CD1c-positive myeloid dendritic cell (primary cell): Measurements from ENCODE around the gene CCHCR1.

Experiments
- DNase-seq: peaks from one replicate; pipeline ENCODE4 v3.0.0-alpha.2; 2016; ENCODE audit errors: extremely low spot score

The CCHCR1 gene

DNA sequence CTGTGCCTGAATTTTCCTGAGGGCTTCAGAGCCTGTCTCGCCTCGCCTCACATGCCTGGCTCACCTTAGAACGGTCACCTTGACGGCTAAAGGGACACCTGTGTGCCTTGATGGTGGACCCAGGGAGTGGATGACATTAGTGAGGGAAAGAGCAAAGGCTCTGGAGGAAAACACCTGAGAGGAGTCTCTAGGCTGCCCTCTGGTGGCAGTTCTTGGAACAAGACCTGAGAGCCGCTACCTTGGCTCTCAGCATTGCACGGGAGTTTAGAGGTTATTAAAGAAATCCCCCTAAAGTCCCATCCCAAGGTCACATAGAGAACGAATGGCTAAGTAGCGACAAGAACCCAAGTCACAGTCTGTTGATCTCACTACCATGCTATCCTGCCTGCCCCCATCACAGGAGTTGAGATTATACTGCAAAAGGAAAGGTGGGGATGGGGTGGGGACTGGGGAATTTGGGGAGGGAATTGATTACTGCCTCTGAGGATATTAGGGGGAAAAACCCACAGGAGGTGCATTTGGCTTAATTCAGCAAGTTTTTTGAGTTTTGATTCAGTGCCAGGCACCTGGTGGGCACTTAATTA is 29.4 kb downstream of the CCHCR1 start:
- DNase-seq = peak; percentile 67

DNA sequence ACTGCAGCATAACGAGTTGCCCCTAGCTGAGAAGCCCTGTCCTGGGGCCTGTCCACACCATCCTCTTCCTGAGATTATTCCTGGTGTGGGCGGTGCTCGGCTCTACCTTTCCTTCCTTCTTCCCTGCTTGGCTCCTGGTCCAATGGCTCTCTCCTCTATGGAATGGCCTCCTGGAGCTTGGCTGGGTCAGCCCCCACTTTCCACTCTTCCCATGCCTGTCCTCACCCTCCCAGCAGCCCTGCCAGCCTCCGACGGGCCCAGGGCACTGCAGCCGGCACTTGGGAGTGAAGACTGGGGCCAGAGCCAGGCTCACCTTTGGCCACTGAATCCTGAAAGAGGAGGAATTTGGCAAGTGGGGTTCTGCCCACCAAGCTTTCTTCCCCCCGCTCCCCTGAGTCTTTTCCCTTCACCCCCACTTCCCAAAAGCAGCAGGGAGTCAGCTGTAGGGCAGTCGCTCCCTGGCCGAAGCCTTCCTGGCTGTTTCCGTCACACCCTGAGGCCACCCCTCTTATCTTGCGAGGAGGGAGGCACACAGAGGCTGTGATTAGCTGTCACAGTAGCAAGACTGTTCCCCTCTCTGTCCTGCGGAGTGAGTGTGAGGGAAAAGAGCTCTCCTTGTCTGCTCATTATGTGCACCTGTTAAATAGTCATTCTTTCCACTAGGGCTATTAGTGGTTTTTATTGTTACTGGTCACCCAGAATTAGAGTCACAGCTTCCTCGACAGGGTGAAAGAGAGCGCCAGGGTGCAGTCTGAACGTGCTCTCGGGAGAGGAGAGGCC is 31.0 kb downstream of the CCHCR1 start:
- no peak for DNase-seq

DNA sequence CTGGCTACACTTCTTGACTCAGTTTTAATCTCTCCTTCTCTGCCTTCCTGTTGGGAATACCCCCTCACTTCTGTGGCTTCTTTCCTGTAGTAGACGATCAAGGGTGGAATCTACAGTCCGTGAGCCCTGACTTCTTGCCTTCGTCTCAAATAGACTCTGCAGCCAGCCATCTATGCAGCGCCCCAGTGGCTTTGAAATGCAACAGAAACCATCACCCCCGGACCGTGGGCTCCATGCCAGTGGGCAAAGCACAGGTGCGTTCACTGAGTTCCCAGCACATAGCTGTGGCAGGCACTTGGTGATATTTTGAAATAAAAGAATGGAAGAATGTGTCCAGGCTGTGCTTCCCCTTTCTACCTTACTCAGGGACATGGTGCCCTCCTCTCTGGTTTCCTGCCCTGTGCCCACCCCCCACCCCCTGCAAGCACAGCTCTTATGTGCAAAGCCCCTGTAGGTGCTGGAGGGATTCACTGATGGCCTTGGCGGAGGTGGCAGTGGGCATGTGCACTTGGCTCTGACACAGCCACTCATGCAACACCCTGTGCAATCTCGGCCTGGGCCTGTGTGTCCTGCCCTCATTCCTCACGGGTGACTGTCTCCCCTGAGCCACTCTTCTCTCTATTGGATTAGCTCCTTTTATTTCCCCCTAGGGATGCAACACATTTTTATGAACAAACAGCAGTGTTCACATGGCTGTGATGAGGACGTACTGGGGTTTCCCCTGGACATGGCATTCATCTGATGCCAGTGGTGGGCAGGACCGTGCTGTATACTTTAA is 31.8 kb downstream of the CCHCR1 start:
- no peak for DNase-seq

DNA sequence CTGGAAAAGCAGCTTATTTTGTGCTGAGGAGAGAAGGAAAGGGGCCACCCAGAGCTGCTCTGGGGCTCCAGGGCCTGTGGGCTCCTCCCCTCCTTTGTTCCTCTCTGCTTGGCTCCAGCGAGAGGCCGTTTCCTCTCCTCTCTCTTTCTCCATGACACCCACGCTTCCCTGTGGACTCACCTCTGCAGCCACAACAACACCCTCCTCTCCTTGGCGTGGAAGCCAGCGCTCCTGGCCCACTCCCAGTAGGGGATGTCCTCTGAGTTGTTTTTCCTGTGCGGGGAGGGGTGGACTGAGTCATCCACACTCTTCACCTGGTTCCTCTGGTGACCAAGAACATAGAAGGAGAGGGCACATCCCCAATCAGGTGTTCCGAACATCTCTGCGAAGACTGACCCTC is 32.4 kb downstream of the CCHCR1 start:
- peak; percentile 5 for DNase-seq

DNA sequence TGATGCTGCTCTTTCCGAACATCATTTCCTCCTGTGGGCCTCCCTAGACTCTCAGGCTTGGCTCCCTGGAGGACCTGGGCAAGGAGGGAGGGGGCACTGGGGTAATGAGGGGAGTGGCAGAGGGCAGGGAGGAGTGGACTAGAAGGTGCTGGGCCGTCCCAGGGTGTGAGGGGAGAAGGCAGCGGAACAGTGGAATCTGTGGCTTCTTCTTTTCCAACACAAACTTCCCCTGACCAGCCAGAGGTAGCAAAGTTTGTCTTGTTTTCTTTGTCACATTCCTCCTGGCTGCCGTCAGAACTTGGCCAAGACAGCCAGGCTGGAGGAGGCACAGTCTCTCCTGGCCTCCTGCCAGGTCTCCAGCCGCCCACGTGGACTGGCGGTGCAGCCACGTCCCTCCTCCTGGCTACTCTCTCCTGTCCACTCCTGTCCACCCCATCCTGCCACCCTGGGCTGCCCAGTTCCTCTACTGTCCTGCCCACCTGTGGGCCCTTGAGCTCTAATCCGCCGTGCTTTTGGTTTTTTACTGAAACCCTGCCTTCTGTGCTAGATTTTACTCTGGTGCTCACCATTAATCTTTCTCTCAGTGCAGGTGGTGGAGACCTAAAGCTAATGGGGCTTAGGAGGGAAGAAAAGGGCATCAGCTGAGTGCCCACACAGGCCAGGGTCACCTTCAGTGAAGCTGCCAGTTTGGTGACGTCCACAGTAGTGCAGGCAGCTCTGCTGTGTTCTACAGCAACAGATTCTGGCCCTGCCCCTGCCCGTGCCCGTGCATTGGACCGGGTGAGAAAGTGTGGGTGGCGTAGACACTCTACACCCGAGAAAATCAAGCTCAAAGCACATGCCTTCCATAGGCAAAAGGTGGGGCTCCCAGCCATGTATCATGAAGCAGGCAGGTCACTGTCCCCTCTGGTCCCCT is 34.6 kb downstream of the CCHCR1 start:
- peak; percentile 31 for DNase-seq

DNA sequence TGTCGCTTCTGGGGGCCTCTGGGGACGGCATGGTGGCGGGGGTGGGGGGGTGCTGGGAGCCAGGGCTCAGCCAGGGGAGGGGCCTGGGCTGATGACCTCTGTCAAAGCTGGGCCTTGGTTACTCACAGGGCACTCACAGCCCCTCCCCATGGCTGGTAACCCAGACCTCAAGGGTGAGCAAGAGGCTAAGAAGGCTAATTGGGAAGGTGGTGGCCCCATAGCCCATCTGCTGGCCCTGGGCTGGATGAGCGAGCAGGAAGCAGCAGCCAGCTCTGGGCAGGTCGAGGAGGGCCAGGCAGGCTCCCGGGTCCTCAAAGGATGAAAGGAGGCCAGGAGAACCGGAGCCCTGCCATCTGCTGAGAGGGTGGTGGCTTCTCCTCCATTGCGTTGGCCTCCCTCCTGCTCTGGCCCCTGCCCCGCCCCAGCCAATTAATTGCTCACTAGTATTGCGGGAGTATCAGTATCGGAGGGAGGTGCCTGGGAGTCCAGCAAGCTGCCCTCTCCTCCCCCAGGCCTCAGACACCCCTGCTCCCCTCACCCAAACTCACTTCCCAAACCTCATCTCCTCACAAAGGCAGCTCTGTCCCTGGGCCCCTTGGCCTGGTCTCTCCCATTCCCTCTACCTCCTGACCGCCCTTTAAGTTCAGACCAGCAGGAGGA is 36.3 kb downstream of the CCHCR1 start:
- no peak for DNase-seq

DNA sequence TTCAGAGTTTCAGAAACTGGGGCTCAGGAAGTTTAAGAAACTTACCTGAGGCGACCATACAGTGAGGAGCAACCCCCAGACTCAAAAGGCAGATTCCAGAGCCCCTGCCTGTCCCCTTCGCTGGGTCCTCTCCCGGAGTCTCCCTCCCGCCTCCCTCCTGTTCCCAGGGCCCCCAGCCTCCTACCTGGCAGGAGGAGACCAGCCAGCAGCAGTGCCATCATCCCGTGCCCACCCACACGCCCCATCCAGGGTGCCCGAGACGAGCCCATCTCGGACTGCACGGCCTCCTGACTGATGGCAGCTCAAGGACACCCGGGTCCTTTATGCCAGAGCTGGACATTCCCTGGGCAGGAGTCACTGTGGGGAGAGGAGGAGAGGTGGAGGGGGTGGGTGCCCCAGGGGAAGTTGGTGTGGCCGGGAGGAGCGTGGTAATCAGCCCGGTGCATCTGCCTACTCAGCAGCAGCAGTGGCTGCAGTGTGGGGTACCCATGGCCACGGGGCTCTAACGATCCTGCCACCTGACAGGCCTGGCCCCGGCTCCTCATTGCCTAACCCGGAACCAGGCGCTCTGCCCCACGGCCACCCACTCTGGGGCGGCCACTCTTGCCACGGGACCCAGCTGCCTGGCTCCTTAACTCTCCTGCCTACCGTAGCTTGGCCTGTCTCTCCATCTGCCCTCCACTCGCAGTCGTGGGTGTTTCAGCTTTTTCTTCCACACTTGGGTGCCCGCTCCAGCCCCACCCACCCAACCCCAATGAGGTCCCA is 37.3 kb downstream of the CCHCR1 start, which contains the start of gene CDSN:
TSS of gene CDSN (minus strand) at position 296 of the 765 bp plus-strand sequence. CDS start at position 269, 27 bp downstream.
- DNase-seq = no peak

DNA sequence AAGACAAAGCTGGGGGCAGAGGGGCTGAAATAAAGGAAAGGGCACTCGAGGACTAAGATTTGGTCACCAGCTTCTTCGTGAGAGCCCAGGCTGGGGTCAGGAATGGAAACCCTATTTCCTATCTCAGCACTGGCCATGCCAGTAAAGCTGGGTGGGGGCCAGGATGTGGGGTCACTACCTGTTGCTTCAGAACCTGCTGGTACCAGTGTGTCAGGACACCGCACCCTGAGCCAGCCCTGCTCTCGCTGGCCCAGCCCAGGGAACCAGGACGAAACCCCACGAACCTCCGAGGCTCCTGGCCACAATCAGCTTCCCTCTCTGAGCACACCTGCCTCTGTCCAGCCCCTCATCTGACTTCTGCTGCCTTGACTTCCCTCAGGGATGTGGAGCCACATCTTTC is 39.4 kb downstream of the CCHCR1 start:
- no peak for DNase-seq

DNA sequence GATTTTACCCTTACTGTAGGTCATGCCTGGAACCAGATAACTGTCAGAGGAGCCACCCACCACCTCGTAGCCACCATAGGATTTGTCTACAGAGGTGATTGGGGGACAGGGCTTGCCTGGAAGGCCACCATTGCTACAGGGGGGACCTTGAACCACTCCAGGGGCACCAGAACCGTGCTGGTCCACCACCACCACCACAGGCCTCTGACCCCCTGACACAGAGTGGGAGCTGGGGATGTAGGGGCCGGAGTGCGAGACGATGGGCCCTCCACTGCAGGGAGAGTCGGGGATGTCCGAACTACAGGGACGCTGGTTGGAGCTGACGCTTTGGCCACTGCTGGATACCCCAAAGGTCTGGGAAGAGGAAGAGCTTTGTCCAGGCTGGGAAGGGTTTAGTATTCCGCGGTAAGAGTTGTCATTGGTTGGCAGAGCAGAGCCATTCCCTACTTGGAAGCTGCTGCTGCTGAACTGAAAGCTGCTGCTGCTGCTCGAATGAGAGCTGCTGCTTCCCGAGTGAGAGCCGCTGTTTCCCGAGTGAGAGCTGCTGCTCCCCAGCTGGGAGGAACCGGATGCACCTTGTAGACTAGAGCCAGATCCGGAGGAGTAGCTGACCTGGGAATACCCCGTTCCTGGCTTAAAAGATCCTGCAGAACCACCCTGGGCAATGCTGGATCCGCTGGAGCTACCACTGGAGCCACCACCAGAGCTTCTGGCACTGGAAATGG is 40.8 kb downstream of the CCHCR1 start:
- no peak for DNase-seq

DNA sequence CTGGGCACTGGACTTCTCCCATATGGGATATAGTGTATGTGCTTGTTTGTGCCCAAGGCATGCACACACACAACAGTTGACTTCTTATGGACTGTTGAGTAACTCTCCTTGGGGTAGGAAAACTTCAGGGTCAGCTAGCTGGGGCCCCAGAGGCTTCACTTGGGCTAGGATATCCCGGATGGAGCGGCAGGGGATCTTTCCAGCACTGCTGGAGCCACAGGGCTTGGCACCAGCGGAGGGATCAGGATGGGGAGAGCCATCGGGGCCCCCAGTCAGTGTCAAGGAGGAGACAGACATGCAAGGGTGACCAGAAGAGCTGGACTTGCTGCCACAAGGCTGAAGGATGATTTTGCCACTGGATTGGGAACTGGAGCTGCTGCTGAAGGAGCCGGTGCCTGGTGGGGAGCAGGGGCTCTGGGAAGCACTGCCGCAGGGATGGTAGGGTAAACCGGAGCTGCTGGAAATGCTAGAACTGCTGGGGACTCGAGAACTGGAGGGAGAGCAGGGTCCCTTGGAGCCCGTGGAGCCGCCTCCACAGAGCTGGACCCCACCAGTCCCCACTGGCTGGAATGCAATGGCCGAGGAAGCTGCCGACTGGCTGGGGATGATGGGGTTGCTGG is 41.6 kb downstream of the CCHCR1 start:
- DNase-seq = no peak

DNA sequence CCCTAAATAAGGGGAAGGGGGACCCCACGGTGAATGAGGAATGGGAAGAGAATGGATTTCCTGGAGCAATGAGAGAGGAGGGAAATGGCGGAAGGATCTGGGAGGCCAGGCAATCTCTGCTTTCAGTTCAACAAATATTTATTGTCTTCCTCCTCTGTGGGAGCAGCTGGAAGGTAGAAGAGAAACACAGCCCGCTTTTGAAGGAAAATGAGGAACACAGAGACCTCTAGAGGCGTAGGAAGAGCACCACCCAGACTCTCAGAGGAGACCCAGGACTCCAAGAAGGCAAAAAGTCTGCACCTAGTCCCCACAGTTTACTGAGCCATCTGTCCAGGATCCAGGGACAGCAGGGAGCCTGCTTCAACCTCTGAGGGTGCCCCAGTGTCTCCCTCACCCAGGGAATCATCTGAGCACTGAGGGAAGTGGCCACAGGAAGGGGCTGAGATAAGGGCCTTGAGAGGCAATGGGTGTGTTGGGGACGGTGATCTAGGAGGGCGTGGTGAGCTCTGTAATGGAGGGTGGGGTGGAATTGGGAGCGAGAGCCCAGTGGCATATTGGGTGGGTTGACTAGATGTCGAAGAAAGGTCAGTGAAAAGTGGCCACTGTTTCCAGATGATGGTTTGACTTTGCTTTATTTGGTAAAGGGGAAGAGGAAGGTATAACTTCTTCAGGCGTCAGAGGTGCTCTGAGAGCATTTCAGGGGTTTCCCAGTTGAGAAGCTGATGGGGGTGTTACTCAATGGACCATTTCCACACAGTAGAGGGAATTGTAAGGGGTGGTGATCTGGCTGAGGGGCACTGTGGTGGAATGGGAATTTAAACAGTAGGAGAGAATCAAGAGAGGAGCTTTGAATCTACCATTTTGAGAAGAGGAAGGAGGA is 42.4 kb downstream of the CCHCR1 start:
- peak; percentile 85 for DNase-seq

DNA sequence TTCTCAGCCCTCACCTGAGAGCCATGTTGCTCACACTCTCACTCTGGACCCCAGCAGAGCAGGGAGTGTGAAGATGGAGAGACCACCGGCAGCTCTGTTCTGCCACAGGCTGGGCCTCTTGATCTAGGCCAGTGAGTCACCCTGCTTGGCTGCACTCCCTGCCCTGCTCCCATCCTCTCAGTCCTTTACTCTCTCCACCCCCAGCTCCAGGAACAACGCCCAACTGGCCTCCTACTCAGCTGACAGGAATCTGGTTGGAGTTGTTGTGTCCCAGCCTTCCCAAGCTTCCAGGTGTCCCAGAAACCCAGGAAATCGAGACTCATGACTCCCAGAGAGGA is 43.1 kb downstream of the CCHCR1 start, which contains the start of gene PSORS1C1:
TSS of gene PSORS1C1 (plus strand) at position 260 of the 338 bp plus-strand sequence. CDS start 14,833 bp downstream, outside the sequence.
- DNase-seq = no peak

DNA sequence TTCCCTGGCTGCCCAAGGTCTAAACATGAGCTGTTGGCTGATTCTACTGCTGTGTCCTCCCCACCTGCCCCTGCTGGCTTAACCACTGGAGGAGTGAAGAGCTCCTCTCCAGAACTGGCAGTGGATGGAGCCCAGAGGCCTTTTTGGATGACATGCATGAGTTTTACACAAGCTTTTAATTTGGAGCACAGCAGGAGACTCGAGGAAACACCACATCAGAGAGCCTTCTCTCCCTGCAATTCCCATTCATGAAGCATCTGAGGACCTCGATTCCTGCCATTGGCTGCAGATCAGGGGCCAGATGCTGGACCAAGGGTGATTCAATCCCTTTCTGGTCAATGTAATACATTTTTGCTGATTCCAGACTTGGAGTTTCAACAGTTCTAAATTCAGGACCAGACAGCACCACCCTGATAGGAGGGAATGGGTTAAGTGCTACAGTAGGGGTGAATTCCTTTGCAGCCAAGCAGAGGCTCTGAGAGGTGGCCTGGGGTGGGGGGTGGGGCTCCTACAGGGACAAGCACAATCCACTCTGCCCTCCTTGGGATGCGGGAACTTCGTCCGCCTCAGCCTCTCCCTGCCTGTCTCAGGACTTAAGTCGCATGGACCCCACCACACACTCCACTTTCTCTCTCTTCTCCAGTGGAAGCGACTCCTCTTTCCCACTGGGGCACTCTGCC is 43.6 kb downstream of the CCHCR1 start:
- no peak for DNase-seq

DNA sequence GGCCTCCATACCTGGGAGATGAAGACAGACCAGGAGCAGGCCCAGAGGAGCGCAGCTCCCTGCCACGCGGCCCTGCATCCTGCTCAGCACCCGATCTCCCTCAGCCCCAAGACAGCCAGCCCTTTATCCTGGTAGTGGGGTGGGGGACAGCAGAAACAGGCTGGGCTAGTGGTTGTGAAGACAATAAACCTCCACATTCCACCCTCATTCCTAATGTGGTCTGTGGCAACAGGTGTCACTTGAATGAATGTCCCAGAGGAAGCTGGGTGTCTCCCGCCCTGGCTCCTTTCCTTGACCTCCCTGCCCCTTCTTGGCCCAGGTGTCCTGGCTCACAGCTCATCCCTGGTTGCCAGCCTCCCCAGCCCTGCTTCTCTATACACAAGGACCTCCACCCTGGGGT is 45.1 kb downstream of the CCHCR1 start, which contains the start of gene C6orf15:
TSS of gene C6orf15 (minus strand) at position 98 of the 400 bp plus-strand sequence. CDS start at position 78, 20 bp downstream.
- no peak for DNase-seq

DNA sequence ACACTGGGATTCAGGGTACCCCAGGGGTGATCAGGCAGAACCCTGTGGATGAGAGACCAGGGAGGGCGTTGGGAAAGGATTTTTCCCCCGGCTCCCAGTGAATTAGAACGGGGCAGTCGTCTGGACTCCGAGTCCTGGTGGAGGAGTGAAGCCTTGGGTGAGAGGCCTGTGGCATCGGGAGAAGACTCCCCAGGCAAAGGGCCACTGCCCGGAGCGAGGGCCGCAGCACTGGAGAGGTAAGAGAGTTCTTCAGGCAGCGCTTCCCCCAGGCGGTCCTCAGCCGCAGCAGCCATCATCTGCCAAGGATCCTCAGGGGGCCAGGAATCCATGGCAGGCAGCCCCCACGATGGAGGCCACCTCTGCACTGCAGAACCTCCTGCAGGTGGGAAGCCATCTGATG is 45.9 kb downstream of the CCHCR1 start:
- no peak for DNase-seq

DNA sequence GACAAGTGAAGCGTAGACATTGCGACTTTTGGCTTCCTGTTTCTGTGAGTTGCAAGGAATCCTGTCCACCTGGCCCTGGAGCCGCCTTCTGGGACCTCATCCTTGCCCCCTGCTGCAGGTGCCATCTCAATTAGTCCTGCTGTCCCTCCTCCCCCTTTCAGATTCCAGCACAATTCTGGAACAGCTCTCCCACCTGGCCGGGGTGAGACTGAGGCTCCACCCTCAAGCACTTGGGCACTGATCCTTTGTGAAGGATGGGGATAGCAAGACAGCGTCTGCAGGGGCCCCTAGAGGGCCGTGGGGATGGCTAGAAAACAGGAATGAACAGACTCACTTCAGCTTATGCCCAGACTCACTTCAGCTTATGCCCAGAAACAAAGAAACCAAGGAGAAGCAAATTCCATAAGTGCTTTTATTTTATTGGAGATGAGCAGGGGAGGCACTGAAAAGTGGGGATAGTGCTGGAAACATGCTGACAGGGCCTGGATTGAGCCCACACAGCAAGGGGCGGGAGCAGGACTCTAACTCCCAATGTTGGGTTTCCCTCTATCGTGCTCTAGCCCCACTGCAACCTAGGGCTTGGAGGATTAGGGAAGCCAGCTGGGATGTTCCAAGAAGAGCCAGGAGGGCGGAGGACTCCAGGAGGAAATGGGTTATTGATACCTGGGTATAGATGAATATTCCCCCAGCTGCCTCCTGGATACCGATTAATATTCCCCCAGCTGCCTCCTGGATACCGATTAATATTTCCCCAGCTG is 46.6 kb downstream of the CCHCR1 start:
- DNase-seq = no peak

DNA sequence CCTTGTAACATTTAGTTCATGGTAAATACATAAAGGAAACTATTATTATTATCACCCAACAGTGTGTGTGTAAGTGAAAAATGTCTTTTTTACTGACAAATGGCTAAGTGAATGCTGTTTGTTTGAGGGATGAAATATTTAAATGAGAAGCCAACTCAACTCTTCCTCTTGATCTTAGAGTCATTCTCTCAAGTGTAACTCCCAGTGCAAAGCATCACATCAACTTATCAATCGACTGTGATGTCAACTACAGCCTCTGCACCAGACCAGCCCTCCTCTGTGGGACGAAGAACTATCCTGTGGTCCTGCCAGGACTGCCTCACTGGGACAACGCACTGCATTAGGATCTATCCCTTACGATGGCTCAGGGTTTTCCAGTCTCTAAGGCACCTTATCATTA is 50.5 kb downstream of the CCHCR1 start:
- DNase-seq = no peak
